Stimulated activated CD8-positive, alpha-beta memory T cell treated with anti-CD3 and anti-CD28 coated beads, Interleukin-12 subunit alpha, Interleukin-12 subunit beta, amount 100 ng/mL, for 4 hours (primary cell): ENCODE results near the gene EMC9.

Experiments
- DNase-seq: peaks from one replicate; pipeline ENCODE4 v3.0.0-alpha.2; 2020; ENCODE audit warnings: low read depth

Gene EMC9

GRCh38 chr14:24131549-24131966, 9.8 kb downstream of the EMC9 start:
- no peak for DNase-seq

GRCh38 chr14:24130717-24131548, 10.5 kb downstream of the EMC9 start:
- no peak for DNase-seq

- DNase-seq: no peak
Observed at GRCh38 chr14:24130380-24130716, 11.0 kb downstream of the EMC9 start, which contains the start of gene FITM1. Gene FITM1, plus strand, starts transcription at chr14:24130659. Its CDS starts 905 bp downstream, at chr14:24131564.

GRCh38 chr14:24129410-24129998, 11.9 kb downstream of the EMC9 start:
- no peak for DNase-seq

- DNase-seq: no peak
Observed at GRCh38 chr14:24127673-24128072, 13.7 kb downstream of the EMC9 start.

GRCh38 chr14:24126939-24127338, 14.5 kb downstream of the EMC9 start:
- no peak for DNase-seq

GRCh38 chr14:24123424-24124417, 17.7 kb downstream of the EMC9 start:
- no peak for DNase-seq

GRCh38 chr14:24122898-24123297, 18.5 kb downstream of the EMC9 start:
- DNase-seq: no peak

- DNase-seq: no peak
Observed at GRCh38 chr14:24122416-24122815, 19.0 kb downstream of the EMC9 start.

GRCh38 chr14:24121210-24121609, 20.2 kb downstream of the EMC9 start:
- DNase-seq: no peak

GRCh38 chr14:24119691-24120090, 21.7 kb downstream of the EMC9 start:
- no peak for DNase-seq

- no peak for DNase-seq
Observed at GRCh38 chr14:24117179-24117578, 24.2 kb downstream of the EMC9 start.

GRCh38 chr14:24116128-24116814, 25.1 kb downstream of the EMC9 start:
- DNase-seq: no peak

GRCh38 chr14:24115422-24116127, 25.8 kb downstream of the EMC9 start:
- DNase-seq: no peak

- peak; percentile 97 for DNase-seq
Observed at GRCh38 chr14:24114532-24115421, 26.6 kb downstream of the EMC9 start, which contains the start of the genes DCAF11 and NRL. Gene DCAF11, plus strand, starts transcription at chr14:24114777. Its CDS starts 818 bp downstream, at chr14:24115595. Gene NRL, minus strand, starts transcription at chr14:24114949. Its CDS starts 32,101 bp downstream, at chr14:24082848.

GRCh38 chr14:24113801-24114531, 27.4 kb downstream of the EMC9 start:
- DNase-seq: peak; percentile 58

GRCh38 chr14:24113379-24113800, 28.0 kb downstream of the EMC9 start:
- DNase-seq: no peak

GRCh38 chr14:24110523-24110922, 30.9 kb downstream of the EMC9 start:
- DNase-seq: no peak

GRCh38 chr14:24110060-24110459, 31.3 kb downstream of the EMC9 start:
- DNase-seq: no peak
